NT2/D1 (cell line): ENCODE data around the gene MYO5C.

ENCODE experiments used
- YY1 ChIP-seq: IDR thresholded peaks from 2 replicates; pipeline ENCODE4 v1.6.1; 2011; ENCODE audit not compliant: insufficient read length, insufficient read depth
- ZNF274 ChIP-seq: IDR thresholded peaks from 2 replicates; pipeline ENCODE4 v1.6.1; 2011; ENCODE audit warnings: mild to moderate bottlenecking, low read depth, low read length

GRCh38 chr15:52292780-52293392 lies 2.7 kb downstream of the MYO5C start:
- no peak for TF ChIP-seq ZNF274
- no peak for TF ChIP-seq YY1
